H1 (cell line): ENCODE measurements around the gene TMEM52B. TPM values are rescaled to one million over a fixed set of nuclear protein-coding genes. Genes with fewer than 3 reads are reported as not detected.

ENCODE experiments used
- CBX5 ChIP-seq: fragments of 300-800, 300-1000 bp; sonication (generic); IDR thresholded peaks from 2 replicates; pipeline ENCODE4 v1.7.1; 2016; ENCODE audit warnings: antibody characterized with exemption, low read length, low read depth
- CHD1 ChIP-seq: IDR thresholded peaks from 2 replicates; pipeline ENCODE4 v1.6.1; 2012; ENCODE audit warnings: low read depth, low read length, improper control_type of control experiment
- CREB1 ChIP-seq: IDR thresholded peaks from 2 replicates; pipeline ENCODE4 v1.6.1; 2012; ENCODE audit warnings: inconsistent platforms
- EP300 ChIP-seq, 2 experiments: IDR thresholded peaks; 1 replicate in 1 of 2; 2 replicates in 1 of 2; pipeline ENCODE4 v1.6.1; 2011 to 2012; ENCODE audit warnings: low read depth in 2 of 2, low read length in 2 of 2, mild to moderate bottlenecking in 2 of 2, borderline replicate concordance in 1 of 2, inconsistent platforms in 1 of 2, moderate library complexity in 1 of 2
- FOSL1 ChIP-seq: IDR thresholded peaks from 2 replicates; pipeline ENCODE4 v1.6.1; 2011; ENCODE audit warnings: mild to moderate bottlenecking, low read depth, low read length, moderate library complexity; ENCODE audit not compliant: insufficient read depth
- JUN ChIP-seq: IDR thresholded peaks from 2 replicates; pipeline ENCODE4 v1.6.1; 2011; ENCODE audit warnings: low read depth, mild to moderate bottlenecking, improper control_type of control experiment, low read length
- KDM1A ChIP-seq: fragments of 200-600, 300-600 bp; sonication (generic); IDR thresholded peaks from 2 replicates; pipeline ENCODE4 v1.7.1; 2016; ENCODE audit warnings: mild to moderate bottlenecking, low read length, borderline replicate concordance
- NRF1 ChIP-seq: IDR thresholded peaks from 2 replicates; pipeline ENCODE4 v1.6.1; 2011; ENCODE audit warnings: mild to moderate bottlenecking, low read depth, low read length, improper control_type of control experiment
- RAD21 ChIP-seq, 2 experiments: IDR thresholded peaks in 1 of 2; conservative IDR thresholded peaks in 1 of 2; 2 replicates each; pipeline ENCODE4 v1.6.1; 2011; ENCODE audit warnings: low read depth in 2 of 2, low read length in 2 of 2, improper control_type of control experiment in 1 of 2, inconsistent platforms in 1 of 2, mild to moderate bottlenecking in 1 of 2, moderate library complexity in 1 of 2
- RFX5 ChIP-seq: IDR thresholded peaks from 2 replicates; pipeline ENCODE4 v1.6.1; 2011; ENCODE audit warnings: low read depth, low read length, improper control_type of control experiment, borderline replicate concordance
- RNF2 ChIP-seq: fragments of 200-900, 300-1000 bp; sonication (generic); IDR thresholded peaks from 2 replicates; pipeline ENCODE4 v1.7.1; 2016; ENCODE audit warnings: borderline replicate concordance, low read depth, mild to moderate bottlenecking, antibody characterized with exemption, low read length; ENCODE audit not compliant: poor library complexity, severe bottlenecking; ENCODE audit errors: missing control alignments
- RXRA ChIP-seq: IDR thresholded peaks from 2 replicates; pipeline ENCODE4 v1.6.1; 2011; ENCODE audit warnings: low read depth, mild to moderate bottlenecking, low read length, moderate library complexity; ENCODE audit not compliant: insufficient read depth
- SIN3A ChIP-seq, 2 experiments: IDR thresholded peaks in 1 of 2; conservative IDR thresholded peaks in 1 of 2; 2 replicates each; pipeline ENCODE4 v1.6.1; 2011 to 2012; ENCODE audit warnings: low read length in 2 of 2, improper control_type of control experiment in 1 of 2, low read depth in 1 of 2, mild to moderate bottlenecking in 1 of 2
- SUZ12 ChIP-seq: fragments of 200-600 bp; sonication (generic); IDR thresholded peaks from 2 replicates; pipeline ENCODE4 v1.6.1; 2012; ENCODE audit warnings: mild to moderate bottlenecking, inconsistent platforms, low read length, moderate library complexity, mixed read lengths
- TAF1 ChIP-seq: IDR thresholded peaks from 2 replicates; pipeline ENCODE4 v1.6.1; 2011; ENCODE audit warnings: mild to moderate bottlenecking, low read depth, low read length
- TAF7 ChIP-seq: optimal IDR thresholded peaks from 2 replicates; pipeline ENCODE3; 2011; ENCODE audit warnings: low read depth, mild to moderate bottlenecking, inconsistent platforms, low read length, moderate library complexity, borderline replicate concordance
- TBP ChIP-seq: IDR thresholded peaks from 2 replicates; pipeline ENCODE4 v1.6.1; 2011; ENCODE audit warnings: low read depth, low read length, improper control_type of control experiment
- YY1 ChIP-seq: IDR thresholded peaks from 2 replicates; pipeline ENCODE4 v1.6.1; 2011; ENCODE audit warnings: low read depth, mild to moderate bottlenecking, low read length
- polyA plus RNA-seq, 7 experiments: library from polyadenylated mRNA; depleted of rRNA in 3 of 7; stranded (reverse) in 5 of 7; unstranded in 2 of 7; fragments of >200 nt in 5 of 7; fragments of 200-250 nt in 2 of 7; gene quantifications; 1 replicate in 5 of 7; 2 replicates in 1 of 7; 4 replicates in 1 of 7; pipeline versions ENCODE4 v1.2.1 to v1.2.3, GENCODE V29; 2011 to 2013; ENCODE audit warnings: missing spikeins in 2 of 7, mixed read lengths in 2 of 7
- total RNA-seq: library from RNA; stranded (reverse); fragmentation: NEBNext Ultra II Directional; extraction: Animal tissue kit (Norgen Biotek cat#: 25700); gene quantifications from 2 replicates; pipeline ENCODE4 v1.2.1, GENCODE V29; 2021
- TF ChIP-seq, protein P1 (sequence below): IDR thresholded peaks from 2 replicates; pipeline ENCODE4 v1.6.1; 2012; ENCODE audit warnings: low read length, inconsistent platforms

The TMEM52B gene
- total and polyA plus RNA-seq, 2 of the 8 experiments (the other 6 are each of a cell fraction or from before 2014, with no cell fraction given) = not detected

DNA sequence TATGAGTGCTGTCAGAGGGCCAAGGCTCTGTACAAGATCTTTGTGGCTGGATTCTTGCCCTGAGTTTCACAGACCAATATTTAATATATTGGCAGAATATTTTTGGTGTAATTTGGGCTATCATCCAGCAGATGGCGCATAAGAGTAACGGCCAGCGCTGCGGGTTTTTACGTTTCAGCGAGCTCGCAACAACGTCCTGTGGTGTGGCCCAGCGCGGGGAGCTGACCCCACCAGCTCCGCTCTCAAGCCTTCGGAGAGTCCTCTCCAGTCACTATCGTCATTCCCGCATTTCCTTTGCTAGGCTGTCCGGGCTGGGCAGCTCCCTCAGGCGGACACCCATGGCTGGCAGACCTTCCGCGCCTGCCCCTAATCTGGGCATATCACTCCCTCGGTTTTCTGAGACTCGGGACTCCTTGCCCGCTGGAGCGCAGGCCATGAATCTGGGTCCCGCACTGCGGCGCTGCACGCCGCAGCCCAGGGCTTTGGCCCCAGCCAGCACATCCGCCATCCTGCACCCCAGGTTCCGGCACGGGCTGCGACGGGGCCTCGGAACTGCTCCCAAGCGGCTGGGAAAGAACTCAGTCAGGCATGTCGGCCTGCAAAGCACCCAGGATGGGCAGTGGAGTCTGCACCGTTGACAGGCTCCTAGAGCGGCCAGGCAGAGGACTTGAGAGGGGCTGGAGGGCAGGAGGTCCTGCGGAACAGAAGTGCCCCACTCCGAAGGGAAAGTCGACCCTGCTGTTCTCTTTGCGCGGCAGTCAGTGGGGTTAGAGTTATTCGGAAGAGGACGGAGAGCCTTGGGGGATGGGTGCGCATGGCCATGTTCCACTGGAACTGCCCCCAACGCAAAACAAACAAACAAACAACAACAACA is 25.3 kb upstream of the TMEM52B start (continued):
- TF ChIP-seq RAD21 (IDR thresholded peaks at IDR 0.05 in 1 of 2, conservative IDR thresholded peaks at IDR 0.05 in 1 of 2; ENCODE audit: low read depth in 2 of 2, low read length in 2 of 2) (peak; percentile 54 to 66), KDM1A (peak; percentile 67; the same call in 1 of the 2 replicates), YY1 (peak; percentile 18; the same call in 1 of the 2 replicates), JUN (no peak), TBP (peak; percentile 84), TAF7 (no peak), RXRA (no peak), RFX5 (no peak), CREB1 (peak; percentile 31; the same call in 1 of the 2 replicates), FOSL1 (no peak), SIN3A (conservative IDR thresholded peaks at IDR 0.05 in 1 of 2, IDR thresholded peaks at IDR 0.05 in 1 of 2; ENCODE audit: low read depth in 1 of 2, low read length in 2 of 2) (no peak), NRF1 (no peak), SUZ12 (no peak), EP300 (IDR thresholded peaks at IDR 0.05; ENCODE audit: borderline replicate concordance in 1 of 2, low read depth in 2 of 2, low read length in 2 of 2) (no peak), RNF2 (no peak), CHD1 (no peak), TAF1 (peak; percentile 70; the same call in 1 of the 2 replicates), CBX5 (no peak)
- TF ChIP-seq, protein P1, sequence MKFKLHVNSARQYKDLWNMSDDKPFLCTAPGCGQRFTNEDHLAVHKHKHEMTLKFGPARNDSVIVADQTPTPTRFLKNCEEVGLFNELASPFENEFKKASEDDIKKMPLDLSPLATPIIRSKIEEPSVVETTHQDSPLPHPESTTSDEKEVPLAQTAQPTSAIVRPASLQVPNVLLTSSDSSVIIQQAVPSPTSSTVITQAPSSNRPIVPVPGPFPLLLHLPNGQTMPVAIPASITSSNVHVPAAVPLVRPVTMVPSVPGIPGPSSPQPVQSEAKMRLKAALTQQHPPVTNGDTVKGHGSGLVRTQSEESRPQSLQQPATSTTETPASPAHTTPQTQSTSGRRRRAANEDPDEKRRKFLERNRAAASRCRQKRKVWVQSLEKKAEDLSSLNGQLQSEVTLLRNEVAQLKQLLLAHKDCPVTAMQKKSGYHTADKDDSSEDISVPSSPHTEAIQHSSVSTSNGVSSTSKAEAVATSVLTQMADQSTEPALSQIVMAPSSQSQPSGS = no peak
